ENCODE results near the gene SH3PXD2B.
"Not testable (repeated sequence)": the region's sequence is repeated elsewhere in the genome, so short reads cannot be mapped to it uniquely, and the experiment has no call there.

Gene SH3PXD2B

GRCh38 chr5:172485511-172486202 is 31.3 kb upstream of the SH3PXD2B start:
- no peak for DNase-seq

DNA sequence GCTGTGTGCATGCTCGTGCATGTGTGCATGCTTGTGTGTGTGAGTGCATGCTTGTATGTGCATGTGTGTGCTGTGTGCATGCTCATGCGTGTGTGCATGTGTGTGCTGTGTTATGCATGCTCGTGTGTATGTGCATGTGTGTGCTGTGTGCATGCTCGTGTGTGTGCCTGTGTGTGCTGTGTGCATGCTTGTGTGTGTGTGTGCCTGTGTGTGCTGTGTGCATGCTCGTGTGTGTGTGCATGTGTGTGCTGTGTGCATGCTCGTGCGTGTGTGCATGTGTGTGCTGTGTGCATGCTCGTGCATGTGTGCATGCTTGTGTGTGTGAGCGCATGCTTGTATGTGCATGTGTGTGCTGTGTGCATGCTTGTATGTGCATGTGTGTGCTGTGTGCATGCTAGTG is 30.3 kb upstream of the SH3PXD2B start:
- no peak for DNase-seq

- DNase-seq: no peak
Measured at GRCh38 chr5:172482156-172483020, 28.1 kb upstream of the SH3PXD2B start.

GRCh38 chr5:172481011-172481800 is 26.9 kb upstream of the SH3PXD2B start:
- DNase-seq: no peak

DNA sequence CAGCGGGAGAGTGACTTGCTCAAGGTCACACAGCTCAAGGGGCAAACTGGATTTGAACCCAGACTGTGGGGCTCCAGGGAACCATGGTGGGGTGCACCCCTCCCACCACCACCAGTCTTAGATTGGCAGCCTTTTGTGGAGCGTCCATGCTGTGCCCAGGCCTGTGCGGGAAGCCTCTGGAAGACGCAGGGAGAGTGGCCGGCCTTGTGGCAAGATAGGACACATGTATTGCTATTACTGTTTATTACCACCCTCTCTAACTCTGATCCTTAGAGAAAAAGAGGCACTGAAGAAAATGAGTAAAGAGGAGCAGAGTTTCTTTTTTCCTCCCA is 25.4 kb upstream of the SH3PXD2B start:
- no peak for DNase-seq

GRCh38 chr5:172479034-172479783 is 24.9 kb upstream of the SH3PXD2B start:
- peak; percentile 60 to 88 for DNase-seq

- DNase-seq: not testable (repeated sequence)
Measured at GRCh38 chr5:172478695-172479033, 24.3 kb upstream of the SH3PXD2B start.

DNA sequence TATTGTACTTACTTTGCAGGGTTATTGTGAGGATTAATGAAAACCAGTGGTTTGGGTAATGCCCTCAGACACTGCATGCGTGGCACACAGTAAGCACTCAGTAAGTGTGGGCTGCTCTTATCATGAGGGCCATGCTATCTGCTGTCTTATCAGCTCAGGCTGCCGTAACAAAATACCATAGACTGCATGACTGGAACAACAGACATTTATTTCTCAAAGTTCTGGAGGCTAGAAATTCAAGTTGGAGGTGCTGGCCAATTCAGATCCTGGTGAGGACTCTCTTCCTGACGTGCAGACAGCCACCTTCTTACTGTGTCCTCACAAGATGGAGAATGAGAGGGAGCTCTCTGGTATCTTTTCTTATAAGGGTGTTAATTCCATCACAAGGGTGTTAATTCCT is 23.9 kb upstream of the SH3PXD2B start:
- no peak for DNase-seq

DNA sequence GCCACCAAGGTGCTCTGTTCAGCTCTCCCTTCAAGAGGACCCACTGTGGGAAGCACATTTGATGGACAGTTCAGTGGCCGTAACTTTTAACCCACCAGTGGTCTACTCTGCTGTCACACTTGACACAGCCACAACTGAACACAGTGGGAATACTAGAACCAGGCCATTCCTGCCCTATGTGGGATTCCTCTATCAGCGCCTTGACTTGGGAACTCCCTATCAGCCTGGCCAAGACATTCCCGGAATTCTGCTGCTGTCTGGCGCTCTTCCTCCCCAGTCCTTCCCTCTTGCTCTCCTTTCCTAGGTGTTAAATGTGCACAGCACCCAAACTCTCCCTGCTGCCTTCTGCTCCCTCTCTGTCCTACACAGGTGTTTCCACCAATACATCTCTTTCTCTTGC is 23.1 kb upstream of the SH3PXD2B start:
- no peak for DNase-seq

DNA sequence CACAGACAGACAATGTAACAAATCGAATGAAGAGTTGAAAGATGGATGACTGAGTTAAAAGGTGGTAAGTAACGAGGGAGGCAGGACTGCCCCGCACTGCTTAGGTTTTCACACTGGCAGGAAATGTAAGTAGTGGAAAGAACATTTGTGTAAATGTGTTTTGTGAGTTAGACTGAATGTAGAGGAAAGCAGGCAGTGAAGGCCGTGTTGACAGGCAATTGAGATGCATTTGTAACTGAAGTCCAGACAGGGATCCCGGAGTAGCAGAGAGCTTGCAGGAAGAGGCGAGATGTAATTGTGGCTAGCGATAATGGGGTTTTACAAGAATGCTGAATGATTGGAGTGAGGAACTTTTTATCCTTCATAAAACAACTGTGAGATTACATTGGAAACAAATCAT is 20.0 kb upstream of the SH3PXD2B start:
- DNase-seq: no peak

DNA sequence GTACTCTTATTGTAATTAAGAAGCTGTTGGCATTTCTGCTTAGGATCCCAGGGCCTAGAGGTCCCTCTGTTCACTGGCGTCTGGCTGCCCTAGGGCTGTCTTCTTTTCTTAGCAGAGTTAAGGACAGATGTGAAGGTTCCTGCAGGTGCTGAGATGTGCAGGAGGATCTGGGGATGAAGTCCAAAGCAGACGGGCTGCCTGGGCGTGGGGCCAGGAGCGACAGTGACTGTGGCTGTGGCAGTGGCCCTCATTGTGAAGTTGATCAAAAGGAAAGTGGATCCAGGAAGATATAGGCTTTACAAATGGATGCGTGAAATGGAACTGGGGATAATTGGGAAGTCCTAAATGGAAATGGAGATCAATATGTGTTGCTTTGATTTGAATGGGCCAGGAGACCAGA is 19.1 kb upstream of the SH3PXD2B start:
- peak in 1 of 2 experiments; percentile 16 for DNase-seq

DNA sequence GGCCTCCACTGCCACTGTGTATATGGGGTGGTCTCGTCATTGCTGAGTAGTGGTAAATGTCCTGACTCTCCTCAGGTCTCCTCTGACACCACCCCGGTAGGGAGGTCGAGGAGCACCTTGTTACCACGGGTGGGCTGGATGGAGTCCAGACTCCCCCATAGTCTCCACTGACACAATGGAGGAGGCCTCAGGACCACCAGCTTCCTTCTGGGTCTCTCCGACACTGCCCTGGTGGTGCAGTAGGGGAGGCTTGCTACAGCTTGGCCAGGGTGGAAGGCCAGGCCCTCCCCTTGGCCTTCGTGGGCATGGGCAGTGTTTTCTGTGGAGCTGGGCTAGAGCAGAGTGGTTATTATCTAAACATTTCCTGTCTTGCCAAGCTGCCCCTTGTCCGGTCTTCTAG is 15.4 kb upstream of the SH3PXD2B start:
- no peak for DNase-seq

DNA sequence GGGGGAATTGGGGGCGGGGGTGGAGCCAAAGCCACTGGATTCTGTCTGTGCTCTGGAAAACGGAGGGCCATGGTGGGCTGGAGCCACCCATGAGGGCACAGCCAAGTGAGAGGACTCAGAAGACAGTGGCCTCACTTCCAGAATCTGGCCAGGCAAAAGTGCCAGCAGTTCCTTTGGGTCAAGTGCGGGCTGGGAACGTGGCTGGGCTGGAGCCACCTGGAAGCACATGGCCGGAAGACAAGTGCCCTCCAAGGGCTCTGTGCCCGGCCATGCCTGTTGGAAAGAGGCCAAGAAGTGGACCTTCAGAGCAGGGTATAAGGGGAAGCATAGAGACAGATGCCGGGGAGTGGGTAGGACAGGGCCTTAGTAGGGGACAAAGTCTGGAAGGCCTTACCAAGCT is 11.7 kb upstream of the SH3PXD2B start:
- DNase-seq: no peak

DNA sequence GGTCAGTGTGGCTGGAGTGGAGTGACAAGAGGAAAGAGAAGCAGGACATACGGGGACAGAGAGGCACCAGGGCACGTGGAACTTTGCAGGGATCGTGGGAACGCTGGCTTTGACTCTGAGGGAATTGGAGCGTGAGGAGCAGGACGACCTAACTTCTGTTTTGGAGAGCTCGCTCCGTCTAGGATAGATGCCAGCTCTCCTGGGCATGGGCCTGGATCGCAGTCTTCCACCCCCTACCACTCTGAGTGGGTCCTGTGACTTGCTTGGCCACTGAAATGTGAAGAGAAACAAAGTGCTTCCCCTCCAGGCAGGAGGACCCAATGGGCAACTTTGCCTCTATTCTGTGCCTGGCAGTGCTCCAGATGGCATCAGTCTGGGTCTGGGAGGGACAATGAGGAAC is 8.7 kb upstream of the SH3PXD2B start:
- peak in 1 of 2 experiments; percentile 26 for DNase-seq

- DNase-seq: no peak
Measured at GRCh38 chr5:172459783-172460165, 5.4 kb upstream of the SH3PXD2B start.

DNA sequence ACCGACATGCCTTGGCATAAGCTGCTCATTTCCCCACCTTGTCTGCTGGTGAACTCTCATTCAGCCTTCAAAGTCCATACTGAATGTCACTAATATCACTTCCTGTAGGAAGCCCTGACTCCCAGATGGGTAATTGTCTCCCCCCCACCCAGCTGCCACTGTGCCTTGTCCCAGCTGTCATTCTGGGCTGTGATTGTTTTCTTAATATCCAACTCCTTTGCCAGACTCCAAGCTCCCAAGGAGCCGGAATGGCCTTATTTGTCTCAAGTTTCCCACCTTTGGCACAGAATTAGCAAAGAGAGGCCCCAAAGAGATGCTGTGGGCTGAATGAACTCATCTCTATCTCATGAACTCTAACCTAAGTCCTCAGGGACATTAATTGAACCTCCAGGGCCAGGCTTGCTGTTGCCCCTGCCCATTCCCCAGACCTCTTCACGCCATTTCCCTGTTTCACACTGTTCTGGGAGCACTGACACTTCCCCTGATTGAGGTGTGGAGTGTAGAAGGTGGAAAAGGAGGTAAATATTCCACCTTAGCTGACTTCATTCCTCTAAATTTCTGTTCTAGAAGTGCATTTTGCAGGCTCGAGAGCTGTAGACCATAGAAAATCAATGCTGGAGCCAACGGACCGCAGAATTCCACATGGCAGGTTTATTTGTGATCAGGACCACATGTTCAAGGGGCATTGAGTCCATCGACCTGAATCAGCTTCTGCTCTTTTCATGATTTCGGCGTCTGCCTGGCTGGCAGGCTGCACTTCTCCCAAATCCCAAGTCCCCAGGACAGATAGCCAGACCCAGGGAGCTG is 4.9 kb upstream of the SH3PXD2B start:
- peak in 1 of 2 experiments; percentile 47 for DNase-seq

- no peak for DNase-seq
Measured at GRCh38 chr5:172456076-172456722, 1.9 kb upstream of the SH3PXD2B start.

GRCh38 chr5:172455511-172456061 is 1.3 kb upstream of the SH3PXD2B start:
- DNase-seq: peak; percentile 67 to 92

DNA sequence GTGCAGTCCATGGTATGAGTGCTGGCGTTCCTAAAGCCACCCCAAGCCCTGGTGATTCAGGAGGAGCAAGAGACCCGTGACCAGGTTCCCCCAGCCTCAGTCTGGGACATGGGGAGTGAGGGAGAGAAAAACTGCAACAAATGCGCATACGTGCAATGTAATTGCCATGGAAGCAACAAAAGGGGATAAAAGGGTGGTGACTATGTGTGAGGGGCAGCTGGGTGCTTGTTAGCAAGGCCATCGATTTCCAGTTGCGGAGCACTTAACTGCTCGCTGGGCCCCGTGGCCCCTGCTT is 709 bp upstream of the SH3PXD2B start:
- no peak for DNase-seq

DNA sequence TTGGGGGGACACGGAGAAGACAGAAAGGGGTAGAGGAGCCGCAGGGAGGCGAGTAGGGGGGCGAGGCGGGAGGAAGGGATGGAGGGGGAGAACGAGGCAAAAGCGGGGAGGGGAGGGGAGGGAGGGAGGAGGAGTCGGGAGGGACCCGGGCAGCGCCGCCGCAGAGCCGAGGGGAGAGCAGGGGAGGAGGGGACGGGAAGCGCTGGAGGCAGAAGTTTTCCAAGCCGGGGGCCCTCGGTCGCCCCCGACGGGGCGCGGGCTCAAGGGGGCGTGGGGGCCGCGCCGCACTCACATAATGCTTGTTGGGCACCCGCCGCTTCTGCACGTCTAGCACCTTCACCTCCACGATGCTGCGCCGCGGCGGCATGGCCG is 353 bp downstream of the SH3PXD2B start:
- DNase-seq: peak in 1 of 2 experiments; percentile 48

DNA sequence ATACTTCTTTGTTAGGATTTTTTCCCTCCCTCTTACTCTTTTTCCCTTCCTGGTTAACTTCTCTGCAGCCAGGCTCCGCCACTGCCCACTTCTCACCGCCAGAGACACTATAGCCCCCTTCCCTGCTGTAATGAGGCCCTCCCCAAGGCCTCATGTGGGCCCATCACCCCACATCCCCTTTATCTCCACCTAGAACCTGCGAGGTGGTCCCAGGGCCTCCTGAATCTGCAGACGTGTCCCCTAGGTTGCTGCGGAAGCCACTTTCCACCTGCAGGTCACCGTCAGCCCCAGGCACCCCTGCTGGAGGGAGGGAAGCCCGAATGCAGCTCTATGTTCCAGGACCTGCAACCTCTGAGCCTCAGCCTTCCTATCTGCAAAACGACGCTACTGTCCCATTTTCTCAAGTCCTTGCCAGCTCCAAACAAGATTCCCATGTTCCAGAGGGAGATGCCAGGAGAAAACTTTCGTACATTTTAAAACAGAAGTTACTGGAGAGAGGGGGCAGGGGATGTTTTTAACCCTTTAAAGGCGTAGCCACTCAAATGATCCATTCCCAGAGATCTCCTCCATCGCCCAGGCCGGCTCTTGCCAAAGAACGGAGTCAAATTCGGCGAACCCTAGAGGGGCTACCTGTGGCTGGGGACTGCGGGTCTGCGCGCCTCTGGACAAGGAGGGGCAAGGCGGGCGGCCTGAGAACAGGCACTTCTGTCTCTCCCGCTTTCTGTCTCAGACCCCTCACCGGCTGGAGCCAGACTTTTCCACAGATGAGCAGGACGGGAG is 929 bp downstream of the SH3PXD2B start:
- no peak for DNase-seq

Data from NCI-H446 (cell line).